PC-9 (cell line): ENCODE data around the gene SCAF4. TPM values are rescaled to one million over a fixed set of nuclear protein-coding genes. Genes with fewer than 3 reads are reported as not detected.

Source experiments
- BruUV-seq: library from RNA; stranded (reverse); fragments of 400-500 nt; replicated peaks from 2 replicates; lab custom pipeline; 2021; lab: Mats Ljungman, UMichigan
- CTCF ChIA-PET: fragments of 300-600 bp; sonication (Branson Sonifier 250); formaldehyde crosslinking; loops from one replicate; lab custom pipeline; 2022; ENCODE audit warnings: antibody characterized with exemption; lab: Charles Lee
- POLR2A ChIA-PET: fragments of 300-600 bp; sonication (Branson Sonifier 250); formaldehyde crosslinking; loops from one replicate; lab custom pipeline; 2022; ENCODE audit warnings: antibody characterized with exemption; ENCODE audit not compliant: unreplicated experiment; lab: Charles Lee
- DNase-seq, 2 experiments: peaks; one replicate each; pipeline versions ENCODE4 v3.0.0 to v3.0.0-alpha.2; 2015 to 2022; ENCODE audit warnings: mixed read lengths in 1 of 2
- H2AFZ ChIP-seq: fragments of 200-600 bp; sonication (generic); 2 replicates; pipeline ENCODE4 v1.8.1; 2017; ENCODE audit warnings: antibody characterized with exemption
- H3F3A ChIP-seq: fragments of 200-600 bp; sonication (generic); 2 replicates; pipeline ENCODE4 v1.8.1; 2017; ENCODE audit warnings: antibody characterized with exemption, mild to moderate bottlenecking, low read depth; ENCODE audit not compliant: insufficient read depth
- H3K27ac ChIP-seq: fragments of 200-600 bp; sonication (generic); 2 replicates; pipeline ENCODE4 v1.6.1; 2016; ENCODE audit warnings: mixed run types
- H3K27me3 ChIP-seq: fragments of 200-600 bp; sonication (generic); 2 replicates; pipeline ENCODE4 v1.6.1; 2016; ENCODE audit warnings: low read depth, mixed run types; ENCODE audit not compliant: insufficient read depth
- H3K36me3 ChIP-seq: fragments of 200-600 bp; sonication (generic); 2 replicates; pipeline ENCODE4 v1.6.1; 2016; ENCODE audit warnings: low read depth, mixed run types
- H3K4me1 ChIP-seq: fragments of 200-600 bp; sonication (generic); replicated peaks from 2 replicates; pipeline ENCODE4 v1.6.1; 2016; ENCODE audit warnings: mixed run types; ENCODE audit not compliant: insufficient read depth
- H3K4me2 ChIP-seq: fragments of 200-600 bp; sonication (generic); 2 replicates; pipeline ENCODE4 v1.6.1; 2017; ENCODE audit warnings: mixed run types
- H3K4me3 ChIP-seq: fragments of 200-600 bp; sonication (generic); 2 replicates; pipeline ENCODE4 v1.6.1; 2016; ENCODE audit warnings: mixed run types
- H3K79me2 ChIP-seq: fragments of 200-600 bp; sonication (generic); 2 replicates; pipeline ENCODE4 v1.6.1; 2017; ENCODE audit warnings: low read depth, mixed run types
- H3K9me2 ChIP-seq: fragments of 200-600 bp; sonication (generic); 2 replicates; pipeline ENCODE4 v1.8.1; 2017; ENCODE audit warnings: mild to moderate bottlenecking; ENCODE audit not compliant: insufficient read depth
- H3K9me3 ChIP-seq: fragments of 200-600 bp; sonication (generic); 2 replicates; pipeline ENCODE4 v1.8.1; 2016; ENCODE audit warnings: low read depth; ENCODE audit not compliant: insufficient read depth
- H4K20me1 ChIP-seq: fragments of 200-600 bp; sonication (generic); 2 replicates; pipeline ENCODE4 v1.8.1; 2017; ENCODE audit not compliant: insufficient read depth
- CTCF ChIP-seq: fragments of 200-600 bp; sonication (generic); conservative IDR thresholded peaks from 2 replicates; pipeline ENCODE4 v1.6.1; 2017; ENCODE audit warnings: mixed run types, antibody characterized with exemption, mild to moderate bottlenecking, moderate library complexity
- EZH2 ChIP-seq: fragments of 200-600 bp; sonication (generic); IDR thresholded peaks from 2 replicates; pipeline ENCODE4 v1.8.0; 2017; ENCODE audit warnings: antibody characterized with exemption, low read depth
- intact Hi-C: fragments of 100-400 bp; cut with micrococcal nuclease; formaldehyde crosslinking; loops from one replicate; pipeline ENCODE4 v1.10.0; 2022; ENCODE audit not compliant: unreplicated experiment
- total RNA-seq: library from RNA; stranded (reverse); gene quantifications from 2 replicates; pipeline ENCODE4 v1.2.3, GENCODE V29; 2021

SCAF4 gene
- total RNA-seq, 1 experiment from 2014 or later = 30.0 TPM

GRCh38 chr21:31716106-31716505, 15.8 kb downstream of the SCAF4 start:
- no peaks in the 10 kb centered on the region for H3K9me3 ChIP-seq
- H3K9me2 ChIP-seq = no peaks in the 10 kb centered on the region
- peaks cover 3% of the 10 kb centered on the region; the same call in 1 of the 2 replicates for H3K36me3 ChIP-seq
- H3K27ac ChIP-seq = no peak overlapping the region
- POLR2A ChIA-PET = no interaction called here
- BruUV-seq = no TSS peak
- H3K4me3 ChIP-seq = no peak overlapping the region
- H3K4me1 ChIP-seq = no peaks in the 10 kb centered on the region
- no peaks in the 10 kb centered on the region for H3K27me3 ChIP-seq
- H3F3A ChIP-seq = no peaks in the 10 kb centered on the region; the same call in 1 of the 2 replicates
- peaks cover 98% of the 10 kb centered on the region for H3K79me2 ChIP-seq
- H3K4me2 ChIP-seq = no peak overlapping the region
- no peak for DNase-seq
- TF ChIP-seq EZH2 = no peak
- no peak for TF ChIP-seq CTCF
- peaks cover 47% of the 10 kb centered on the region for H4K20me1 ChIP-seq
- no peak overlapping the region for H2AFZ ChIP-seq
- intact Hi-C loops = no loop called here
- CTCF ChIA-PET = no interaction called here

- Histone ChIP-seq H3F3A (no peaks in the 10 kb centered on the region; the same call in 1 of the 2 replicates), H3K9me2 (no peaks in the 10 kb centered on the region), H3K36me3 (peaks cover 3% of the 10 kb centered on the region; the same call in 1 of the 2 replicates), H3K9me3 (no peaks in the 10 kb centered on the region), H3K4me1 (no peaks in the 10 kb centered on the region), H2AFZ (no peak overlapping the region), H3K4me3 (no peak overlapping the region), H3K4me2 (no peak overlapping the region), H4K20me1 (peaks cover 60% of the 10 kb centered on the region), H3K27ac (no peak overlapping the region), H3K79me2 (peaks cover 98% of the 10 kb centered on the region), H3K27me3 (no peaks in the 10 kb centered on the region)
- DNase-seq = no peak
- no TSS peak for BruUV-seq
- POLR2A ChIA-PET = interaction anchor here (0.6 to 0.7 kb wide), 2 partner anchors 46 to 360 kb away, joined by 4 to 7 read pairs; no protein-coding TSS in a partner anchor
- CTCF ChIA-PET = no interaction called here
- intact Hi-C loops = no loop called here
- TF ChIP-seq CTCF = no peak
- no peak for TF ChIP-seq EZH2
Observed at GRCh38 chr21:31714741-31715365, 17.1 kb downstream of the SCAF4 start.

- H4K20me1 ChIP-seq = peaks cover 60% of the 10 kb centered on the region
- no peak overlapping the region for H3K4me2 ChIP-seq
- no peak for DNase-seq
- ChIA-PET CTCF (no interaction called here), POLR2A (interaction anchor here (0.6 to 0.7 kb wide), 2 partner anchors 45 to 359 kb away, joined by 4 to 7 read pairs; no protein-coding TSS in a partner anchor)
- no peaks in the 10 kb centered on the region for H3K9me3 ChIP-seq
- no peak overlapping the region for H2AFZ ChIP-seq
- H3K27ac ChIP-seq = no peak overlapping the region
- H3K4me1 ChIP-seq = no peaks in the 10 kb centered on the region
- peaks cover 98% of the 10 kb centered on the region for H3K79me2 ChIP-seq
- intact Hi-C loops = no loop called here
- H3K27me3 ChIP-seq = no peaks in the 10 kb centered on the region
- no peak overlapping the region for H3K4me3 ChIP-seq
- BruUV-seq = no TSS peak
- H3F3A ChIP-seq = no peaks in the 10 kb centered on the region; the same call in 1 of the 2 replicates
- H3K9me2 ChIP-seq = no peaks in the 10 kb centered on the region
- TF ChIP-seq CTCF (no peak), EZH2 (no peak)
- peaks cover 3% of the 10 kb centered on the region; the same call in 1 of the 2 replicates for H3K36me3 ChIP-seq
Observed at GRCh38 chr21:31713973-31714740, 17.8 kb downstream of the SCAF4 start.
